HepG2 (cell line): ENCODE measurements around the gene OXLD1. TPM values are rescaled to one million over a fixed set of nuclear protein-coding genes. Genes with fewer than 3 reads are reported as not detected.

Source experiments
- ATAC-seq: fragments of 200-7000 bp; cut with Tn5 transposase; 3 replicates; pipeline ENCODE4 v1.9.1; 2020; ENCODE audit warnings: mild to moderate bottlenecking, moderate library complexity
- BruUV-seq: library from RNA; stranded (reverse); fragments of 400-500 nt; replicated peaks from 2 replicates; lab custom pipeline; 2021; lab: Mats Ljungman, UMichigan
- CTCF ChIA-PET: fragments of 300-600 bp; formaldehyde crosslinking; extraction: SDS; loops from one replicate; lab custom pipeline; 2021; ENCODE audit warnings: low total read pairs, inconsistent platforms, low intra/inter-chr PET ratio; lab: Yijun Ruan, JAX
- POLR2A ChIA-PET: fragments of 350-600 bp; sonication (Branson Sonifier 250); formaldehyde crosslinking; loops from one replicate; lab custom pipeline; 2020; ENCODE audit warnings: antibody characterized with exemption, inconsistent platforms; lab: Yijun Ruan, JAX
- DNase-seq: peaks from one replicate; pipeline ENCODE4 v3.0.0-alpha.2; 2015; ENCODE audit warnings: low spot score
- FAIRE-seq: peaks from 3 replicates; lab custom pipeline; 2011; peaks lifted over from hg19 to GRCh38; lab: Jason Lieb, UNC
- H2AFZ ChIP-seq: one replicate; pipeline ENCODE4 v1.6.1; 2011; ENCODE audit warnings: low read length, inconsistent platforms
- H3K27ac ChIP-seq: fragments of 300-600 bp; 3 replicates; pipeline ENCODE4 v1.8.0; 2011; ENCODE audit warnings: mixed run types, mild to moderate bottlenecking, mixed read lengths, low read length, inconsistent platforms; ENCODE audit not compliant: insufficient read depth; ENCODE audit errors: extremely low read length
- H3K27me3 ChIP-seq, 2 experiments: fragments of 200-600 bp in 1 of 2; 2 replicates in 1 of 2; 3 replicates in 1 of 2; pipeline versions ENCODE4 v1.6.0 to v1.8.0; 2011; ENCODE audit warnings: low read length in 2 of 2, mild to moderate bottlenecking in 2 of 2, moderate library complexity in 2 of 2, inconsistent platforms in 1 of 2; ENCODE audit not compliant: insufficient read depth in 2 of 2, control insufficient read depth in 1 of 2
- H3K36me3 ChIP-seq, 2 experiments: fragments of 200-600 bp in 1 of 2; replicated peaks in 1 of 2; 2 replicates in 1 of 2; 3 replicates in 1 of 2; pipeline versions ENCODE4 v1.5.1 to v1.8.0; 2011; ENCODE audit warnings: low read length in 2 of 2, inconsistent platforms in 1 of 2; ENCODE audit not compliant: insufficient read depth in 2 of 2, control insufficient read depth in 1 of 2
- H3K4me1 ChIP-seq: 2 replicates; pipeline ENCODE4 v1.5.1; 2012; ENCODE audit warnings: low read length, inconsistent platforms; ENCODE audit not compliant: insufficient read depth
- H3K4me2 ChIP-seq: 2 replicates; pipeline ENCODE4 v1.6.0; 2011; ENCODE audit warnings: low read depth, low read length, inconsistent platforms
- H3K4me3 ChIP-seq, 3 experiments: fragments of 200-600 bp in 1 of 3; sonication (generic), shearing (Covaris generic) in 1 of 3; replicated peaks in 1 of 3; 2 replicates each; pipeline ENCODE4 v1.5.1; 2011 to 2016; ENCODE audit warnings: low read length in 3 of 3, inconsistent platforms in 2 of 3, low read depth in 2 of 3, mild to moderate bottlenecking in 2 of 3, control low read depth in 1 of 3, mixed read lengths in 1 of 3; ENCODE audit not compliant: insufficient read depth in 1 of 3
- H3K79me2 ChIP-seq: one replicate; pipeline ENCODE4 v1.6.1; 2011; ENCODE audit warnings: low read length, inconsistent platforms; ENCODE audit not compliant: insufficient read depth
- H3K9ac ChIP-seq: 2 replicates; pipeline ENCODE4 v1.6.0; 2011; ENCODE audit warnings: mild to moderate bottlenecking, low read depth, low read length, inconsistent platforms; ENCODE audit not compliant: insufficient read depth
- H3K9me3 ChIP-seq: 2 replicates; pipeline ENCODE4 v1.5.1; 2012; ENCODE audit warnings: mild to moderate bottlenecking, low read length
- H4K20me1 ChIP-seq: 2 replicates; pipeline ENCODE4 v1.6.0; 2011; ENCODE audit warnings: inconsistent platforms, mild to moderate bottlenecking, low read length, moderate library complexity; ENCODE audit not compliant: insufficient read depth
- AHR ChIP-seq: IDR thresholded peaks from 2 replicates; pipeline ENCODE4 v1.6.1; 2018; ENCODE audit warnings: missing genetic modification reagents, missing compliant biosample characterization
- BATF2 ChIP-seq: sonication (generic); formaldehyde crosslinking; IDR thresholded peaks from 2 replicates; pipeline ENCODE4 v1.8.0; 2022; ENCODE audit warnings: mild to moderate bottlenecking, missing genetic modification reagents, moderate library complexity
- HNRNPK ChIP-seq: fragments of 200-400 bp; formaldehyde crosslinking; IDR thresholded peaks from 2 replicates; pipeline ENCODE4 v1.6.1; 2018; ENCODE audit warnings: low read length, low read depth, moderate library complexity, mild to moderate bottlenecking; ENCODE audit not compliant: poor library complexity, severe bottlenecking
- HNRNPLL ChIP-seq: fragments of 200-400 bp; formaldehyde crosslinking; IDR thresholded peaks from 2 replicates; pipeline ENCODE4 v1.6.1; 2017; ENCODE audit warnings: mild to moderate bottlenecking, low read depth, low read length; ENCODE audit not compliant: poor library complexity, severe bottlenecking
- MAFF ChIP-seq: IDR thresholded peaks from 2 replicates; pipeline ENCODE4 v1.6.1; 2011; ENCODE audit warnings: low read depth, low read length, improper control_type of control experiment
- PHF5A ChIP-seq: IDR thresholded peaks from one replicate; pipeline ENCODE4 v1.6.1; 2018; ENCODE audit warnings: low read depth, missing genetic modification reagents; ENCODE audit not compliant: unreplicated experiment
- RBFOX2 ChIP-seq: fragments of 200-400 bp; formaldehyde crosslinking; IDR thresholded peaks from 2 replicates; pipeline ENCODE4 v1.6.1; 2017; ENCODE audit warnings: low read depth, mild to moderate bottlenecking, low read length
- RBM39 ChIP-seq: fragments of 200-400 bp; formaldehyde crosslinking; IDR thresholded peaks from one replicate; pipeline ENCODE4 v1.6.1; 2018; ENCODE audit warnings: antibody characterized with exemption, mild to moderate bottlenecking, low read depth, low read length; ENCODE audit not compliant: poor library complexity, severe bottlenecking
- SP4 ChIP-seq: sonication (generic); formaldehyde crosslinking; IDR thresholded peaks from 2 replicates; pipeline ENCODE4 v1.8.1; 2023; ENCODE audit warnings: mild to moderate bottlenecking, missing genetic modification reagents
- TBX3 ChIP-seq: fragments of 450-650 bp; IDR thresholded peaks from 2 replicates; pipeline ENCODE4 v1.6.1; 2017; ENCODE audit warnings: antibody characterized with exemption, mild to moderate bottlenecking, inconsistent platforms, borderline replicate concordance
- TFDP2 ChIP-seq: sonication (generic); formaldehyde crosslinking; IDR thresholded peaks from 2 replicates; pipeline ENCODE4 v1.4.0; 2020; ENCODE audit warnings: missing genetic modification reagents
- ZGPAT ChIP-seq: IDR thresholded peaks from 2 replicates; pipeline ENCODE4 v1.6.1; 2016; ENCODE audit warnings: mild to moderate bottlenecking
- ZNF710 ChIP-seq: sonication (generic); formaldehyde crosslinking; IDR thresholded peaks from 2 replicates; pipeline ENCODE4 v1.5.0; 2020; ENCODE audit warnings: mild to moderate bottlenecking, missing genetic modification reagents, borderline replicate concordance
- ZNF747 ChIP-seq: sonication (generic); formaldehyde crosslinking; IDR thresholded peaks from 2 replicates; pipeline ENCODE4 v1.8.1; 2023; ENCODE audit warnings: missing genetic modification reagents, mild to moderate bottlenecking, borderline replicate concordance
- whole genome bisulfite sequencing: methylation state at CpG from one replicate; pipeline ENCODE4 v1.1.6; 2017; ENCODE audit warnings: low lambda C conversion rate; 5-methylcytosine and 5-hydroxymethylcytosine counted together
- in situ Hi-C: cut with HindIII; loops from 2 replicates; pipeline ENCODE4 v1.10.0; 2017; ENCODE audit warnings: low pct_unique_long_range_greater_than_20kb; ENCODE audit not compliant: extremely low pct_ligation_motif_present
- intact Hi-C: fragments of 100-400 bp; cut with micrococcal nuclease; formaldehyde crosslinking; loops from one replicate; pipeline ENCODE4 v1.10.0; 2022; ENCODE audit not compliant: unreplicated experiment
- polyA plus RNA-seq, 8 experiments: library from polyadenylated mRNA; depleted of rRNA in 3 of 8; stranded (reverse) in 7 of 8; unstranded in 1 of 8; fragments of >200 nt; fragmentation: Illumina TruSeq in 4 of 8; extraction: Trizol in 4 of 8; gene quantifications; 2 replicates each; pipeline versions ENCODE4 v1.2.1 to v1.2.3, GENCODE V29; 2011 to 2016; ENCODE audit warnings: low read depth in 4 of 8, missing spikeins in 1 of 8, mixed read lengths in 1 of 8; ENCODE audit not compliant: insufficient read depth in 1 of 8
- total RNA-seq, 5 experiments: library from RNA; depleted of rRNA; stranded (reverse); fragments of >200 nt; fragmentation: Illumina TruSeq; extraction: Trizol; gene quantifications; 2 replicates each; pipeline ENCODE4 v1.2.3, GENCODE V29; 2016; ENCODE audit warnings: low read depth in 1 of 5
- TF ChIP-seq, protein P1 (sequence below): sonication (generic); formaldehyde crosslinking; conservative IDR thresholded peaks from 2 replicates; pipeline ENCODE4 v1.8.0; 2022; ENCODE audit warnings: low read depth, missing genetic modification reagents

The OXLD1 gene
- total and polyA plus RNA-seq, 2 of the 13 experiments (the other 11 are each of a cell fraction or from before 2014, with no cell fraction given), result 27.1 to 37.5 TPM

DNA sequence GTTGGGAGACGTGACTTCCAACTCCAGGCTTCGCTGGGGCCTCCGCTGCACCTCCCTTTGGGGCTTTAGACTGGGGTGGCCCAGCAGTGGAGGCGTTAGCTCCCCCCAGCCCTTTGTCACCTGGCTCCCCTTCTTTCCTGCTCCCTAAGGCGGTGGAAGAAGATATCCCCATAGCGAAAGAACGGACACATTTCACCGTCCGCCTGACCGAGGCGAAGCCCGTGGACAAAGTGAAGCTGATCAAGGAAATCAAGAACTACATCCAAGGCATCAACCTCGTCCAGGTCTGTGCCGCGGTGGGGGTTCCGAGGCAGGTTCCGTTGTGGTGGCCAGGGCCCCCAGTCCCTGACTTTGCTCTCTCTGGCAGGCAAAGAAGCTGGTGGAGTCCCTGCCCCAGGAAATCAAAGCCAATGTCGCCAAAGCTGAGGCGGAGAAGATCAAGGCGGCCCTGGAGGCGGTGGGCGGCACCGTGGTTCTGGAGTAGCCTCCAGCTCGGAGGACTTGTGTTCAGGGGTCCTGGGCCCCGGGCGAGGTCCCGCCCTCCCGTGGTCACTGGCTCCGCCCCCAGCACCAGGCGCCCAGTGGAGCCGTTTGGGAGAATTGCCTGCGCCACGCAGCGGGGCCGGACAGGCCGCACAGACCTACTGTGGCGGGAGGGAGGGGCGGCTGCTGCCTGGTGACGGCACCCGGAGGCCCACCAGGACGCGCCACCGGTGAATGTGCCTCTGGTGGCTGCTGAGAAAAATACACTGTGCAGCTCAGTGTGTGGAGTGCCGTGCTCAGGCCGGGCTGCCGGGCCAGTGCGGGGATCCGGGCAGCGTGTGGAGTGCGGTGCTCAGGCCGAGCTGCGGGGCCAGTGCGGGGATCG is 40.6 kb upstream of the OXLD1 start:
- TSS peak; percentile 16 for BruUV-seq
- intact Hi-C loops, result no loop called here
- POLR2A ChIA-PET, result interaction anchor here (1.3 to 4.2 kb wide), 3 partner anchors 20 to 154 kb away, joined by 3 to 25 read pairs (median 17); partner anchors contain the start of genes ARL16, HGS and P4HB
- no peak for DNase-seq
- no peak overlapping the region for H3K27ac ChIP-seq
- 97% methylated on average over 38 of the region's 54 CpGs for WGBS
- ATAC-seq, result no peak
- no peak overlapping the region for H3K4me3 ChIP-seq
- no peaks in the 10 kb centered on the region for H3K9me3 ChIP-seq
- CTCF ChIA-PET, result no interaction called here
- H2AFZ ChIP-seq, result no peak overlapping the region
- H3K4me1 ChIP-seq, result peaks cover 35% of the 10 kb centered on the region
- H3K4me2 ChIP-seq, result no peak overlapping the region
- FAIRE-seq, result no peak
- H3K27me3 ChIP-seq, result no peaks in the 10 kb centered on the region; a peak in 1 of 5 replicates
- H3K9ac ChIP-seq, result no peak overlapping the region
- in situ Hi-C loops, result no loop called here
- peaks cover 34% of the 10 kb centered on the region for H3K79me2 ChIP-seq
- H4K20me1 ChIP-seq, result no peaks in the 10 kb centered on the region; the same call in 1 of the 2 replicates
- peaks cover 18 to 37% of the 10 kb centered on the region in 2 experiments for H3K36me3 ChIP-seq
- TF ChIP-seq ZNF747 (CRISPR knock-in tag) (no peak), RBM39 (peak; percentile 48), HNRNPLL (peak; percentile 24), ZGPAT (no peak), MAFF (no peak), PHF5A (CRISPR knock-in tag) (no peak), AHR (CRISPR knock-in tag) (no peak), BATF2 (CRISPR knock-in tag) (0 out of 2 replicates have a peak, but pooled peaks have one; percentile 1), TBX3 (no peak), RBFOX2 (peak; percentile 82), ZNF710 (CRISPR knock-in tag) (no peak), SP4 (CRISPR knock-in tag) (no peak), TFDP2 (CRISPR knock-in tag) (no peak), HNRNPK (peak; percentile 16)
- TF ChIP-seq, protein P1, sequence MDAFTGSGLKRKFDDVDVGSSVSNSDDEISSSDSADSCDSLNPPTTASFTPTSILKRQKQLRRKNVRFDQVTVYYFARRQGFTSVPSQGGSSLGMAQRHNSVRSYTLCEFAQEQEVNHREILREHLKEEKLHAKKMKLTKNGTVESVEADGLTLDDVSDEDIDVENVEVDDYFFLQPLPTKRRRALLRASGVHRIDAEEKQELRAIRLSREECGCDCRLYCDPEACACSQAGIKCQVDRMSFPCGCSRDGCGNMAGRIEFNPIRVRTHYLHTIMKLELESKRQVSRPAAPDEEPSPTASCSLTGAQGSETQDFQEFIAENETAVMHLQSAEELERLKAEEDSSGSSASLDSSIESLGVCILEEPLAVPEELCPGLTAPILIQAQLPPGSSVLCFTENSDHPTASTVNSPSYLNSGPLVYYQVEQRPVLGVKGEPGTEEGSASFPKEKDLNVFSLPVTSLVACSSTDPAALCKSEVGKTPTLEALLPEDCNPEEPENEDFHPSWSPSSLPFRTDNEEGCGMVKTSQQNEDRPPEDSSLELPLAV (CRISPR knock-in tag), result no peak
